HCT116 (cell line): ENCODE results near the gene MXI1. TPM values are rescaled to one million over a fixed set of nuclear protein-coding genes. Genes with fewer than 3 reads are reported as not detected.

Source experiments
- ATAC-seq: fragments of 200-7000 bp; cut with Tn5 transposase; 2 replicates; pipeline ENCODE4 v1.9.1; 2020; ENCODE audit warnings: mild to moderate bottlenecking, moderate library complexity
- BruUV-seq: library from RNA; stranded (reverse); fragments of 400-500 nt; replicated peaks from 2 replicates; lab custom pipeline; 2021; lab: Mats Ljungman, UMichigan
- CTCF ChIA-PET: fragments of 300-600 bp; sonication (Branson Sonifier 250); formaldehyde crosslinking; loops from one replicate; lab custom pipeline; 2021; ENCODE audit warnings: antibody characterized with exemption; lab: Charles Lee
- POLR2A ChIA-PET: fragments of 300-600, 350-600 bp; sonication (Branson Sonifier 250); formaldehyde crosslinking; loops from one replicate; lab custom pipeline; 2021; ENCODE audit warnings: antibody characterized with exemption; lab: Charles Lee
- RAD21 ChIA-PET, 2 experiments: fragments of 300-600 bp; sonication (Branson Sonifier 250); formaldehyde crosslinking; loops; one replicate each; lab custom pipeline; 2023; ENCODE audit warnings: low total read pairs in 2 of 2; ENCODE audit not compliant: uncharacterized antibody in 2 of 2, unreplicated experiment in 2 of 2, low non-redundant PET in 1 of 2; lab: Charles Lee
- DNase-seq: peaks from one replicate; pipeline ENCODE4 v3.0.0-alpha.2; 2010; ENCODE audit warnings: low read depth, low spot score
- H2AFZ ChIP-seq: fragments of 200-600 bp; shearing (Covaris generic), sonication (generic); 2 replicates; pipeline ENCODE4 v1.6.1; 2017; ENCODE audit warnings: low read depth, mixed run types, mixed read lengths, antibody characterized with exemption, low read length; ENCODE audit not compliant: poor library complexity, severe bottlenecking
- H3K27ac ChIP-seq: 2 replicates; pipeline ENCODE4 v1.5.1; 2012; ENCODE audit warnings: low read depth, low read length
- H3K27me3 ChIP-seq: fragments of 200-600 bp; sonication (generic); 2 replicates; pipeline ENCODE4 v1.6.1; 2016; ENCODE audit warnings: mixed run types, low read length, mixed read lengths; ENCODE audit not compliant: insufficient read depth
- H3K36me3 ChIP-seq, 2 experiments: fragments of 200-500 bp in 1 of 2; fragments of 200-600 bp in 1 of 2; sonication (Bioruptor generic) in 1 of 2; sonication (generic) in 1 of 2; 2 replicates each; pipeline versions ENCODE4 v1.5.1 to v1.6.1; 2014 to 2016; ENCODE audit warnings: low read length in 2 of 2, inconsistent platforms in 1 of 2, mixed read lengths in 1 of 2, mixed run types in 1 of 2; ENCODE audit not compliant: insufficient read depth in 2 of 2, control insufficient read depth in 1 of 2
- H3K4me1 ChIP-seq, 2 experiments: fragments of 200-600 bp in 1 of 2; sonication (generic) in 1 of 2; 2 replicates each; pipeline versions ENCODE4 v1.5.1 to v1.6.1; 2012 to 2017; ENCODE audit warnings: low read length in 2 of 2, inconsistent platforms in 1 of 2, mild to moderate bottlenecking in 1 of 2, mixed read lengths in 1 of 2, mixed run types in 1 of 2, moderate library complexity in 1 of 2; ENCODE audit not compliant: insufficient read depth in 2 of 2, control insufficient read depth in 1 of 2
- H3K4me2 ChIP-seq: fragments of 200-600 bp; sonication (generic); 2 replicates; pipeline ENCODE4 v1.6.1; 2017; ENCODE audit warnings: mixed run types, low read length, mixed read lengths
- H3K4me3 ChIP-seq, 2 experiments: fragments of 200-600 bp in 1 of 2; sonication (generic) in 1 of 2; replicated peaks in 1 of 2; 2 replicates each; pipeline ENCODE4 v1.5.1; 2011 to 2016; ENCODE audit warnings: low read length in 2 of 2, control low read depth in 1 of 2, low read depth in 1 of 2, mild to moderate bottlenecking in 1 of 2, mixed read lengths in 1 of 2, mixed run types in 1 of 2
- H3K79me2 ChIP-seq: fragments of 200-600 bp; sonication (generic); 2 replicates; pipeline ENCODE4 v1.6.1; 2017; ENCODE audit warnings: mild to moderate bottlenecking, mixed run types, low read length, moderate library complexity, mixed read lengths; ENCODE audit not compliant: insufficient read depth
- H3K9ac ChIP-seq: fragments of 200-600 bp; sonication (generic); 2 replicates; pipeline ENCODE4 v1.6.1; 2016; ENCODE audit warnings: low read length, mixed read lengths
- H3K9me2 ChIP-seq: fragments of 200-600 bp; sonication (generic), shearing (Covaris generic); 2 replicates; pipeline ENCODE4 v1.6.1; 2017; ENCODE audit warnings: mixed run types, mild to moderate bottlenecking, moderate library complexity; ENCODE audit not compliant: insufficient read depth
- H3K9me3 ChIP-seq, 2 experiments: fragments of 200-500 bp in 1 of 2; fragments of 200-600 bp in 1 of 2; sonication (Bioruptor generic) in 1 of 2; sonication (generic) in 1 of 2; 2 replicates each; pipeline ENCODE4 v1.6.1; 2014 to 2017; ENCODE audit warnings: low read length in 2 of 2, mixed read lengths in 2 of 2, inconsistent platforms in 1 of 2, low read depth in 1 of 2, mild to moderate bottlenecking in 1 of 2, mixed run types in 1 of 2, moderate library complexity in 1 of 2; ENCODE audit not compliant: control insufficient read depth in 1 of 2, insufficient read depth in 1 of 2
- H4K20me1 ChIP-seq: fragments of 200-600 bp; sonication (generic), shearing (Covaris generic); 2 replicates; pipeline ENCODE4 v1.6.1; 2017; ENCODE audit warnings: mixed run types, mild to moderate bottlenecking, moderate library complexity; ENCODE audit not compliant: insufficient read depth
- CBX3 ChIP-seq: IDR thresholded peaks from 2 replicates; pipeline ENCODE4 v1.6.1; 2012; ENCODE audit warnings: low read depth
- CEBPB ChIP-seq: IDR thresholded peaks from 2 replicates; pipeline ENCODE4 v1.6.1; 2012; ENCODE audit warnings: low read depth
- EGR1 ChIP-seq: IDR thresholded peaks from 2 replicates; pipeline ENCODE4 v1.6.1; 2012; ENCODE audit warnings: low read depth
- ELF1 ChIP-seq: IDR thresholded peaks from 2 replicates; pipeline ENCODE4 v1.6.1; 2012; ENCODE audit warnings: low read depth, borderline replicate concordance
- EZH2 ChIP-seq: fragments of 200-600 bp; sonication (generic); IDR thresholded peaks from 2 replicates; pipeline ENCODE4 v1.6.1; 2017; ENCODE audit warnings: antibody characterized with exemption, mixed run types
- EZH2phosphoT487 ChIP-seq: fragments of 200-600 bp; IDR thresholded peaks from 2 replicates; pipeline ENCODE4 v1.6.1; 2018; ENCODE audit warnings: antibody characterized with exemption, borderline replicate concordance
- FOSL1 ChIP-seq: IDR thresholded peaks from 2 replicates; pipeline ENCODE4 v1.6.1; 2012; ENCODE audit warnings: low read depth
- JUND ChIP-seq: IDR thresholded peaks from 2 replicates; pipeline ENCODE4 v1.6.1; 2012
- POLR2A ChIP-seq: IDR thresholded peaks from 2 replicates; pipeline ENCODE4 v1.7.0; 2011; ENCODE audit warnings: borderline replicate concordance; ENCODE audit not compliant: insufficient read depth, insufficient read length; ENCODE audit errors: extremely low read depth
- POLR2AphosphoS5 ChIP-seq: IDR thresholded peaks from 2 replicates; pipeline ENCODE4 v1.6.1; 2011; ENCODE audit warnings: mild to moderate bottlenecking, low read depth, low read length, moderate library complexity
- RAD21 ChIP-seq: IDR thresholded peaks from 2 replicates; pipeline ENCODE4 v1.6.1; 2012; ENCODE audit warnings: low read depth, mild to moderate bottlenecking
- SRF ChIP-seq: IDR thresholded peaks from 2 replicates; pipeline ENCODE4 v1.6.1; 2012; ENCODE audit warnings: low read depth
- YY1 ChIP-seq: IDR thresholded peaks from 2 replicates; pipeline ENCODE4 v1.6.1; 2011; ENCODE audit warnings: low read length, low read depth, moderate library complexity, mild to moderate bottlenecking; ENCODE audit not compliant: insufficient replicate concordance; ENCODE audit errors: extremely low read depth
- ZFX ChIP-seq: fragments of 450-650 bp; IDR thresholded peaks from 2 replicates; pipeline ENCODE4 v1.6.1; 2017
- ZNF274 ChIP-seq: fragments of 200-500 bp; sonication (Bioruptor generic); IDR thresholded peaks from 2 replicates; pipeline ENCODE4 v1.6.1; 2014; ENCODE audit warnings: mild to moderate bottlenecking, low read depth, low read length, inconsistent platforms
- intact Hi-C: fragments of 100-400 bp; cut with micrococcal nuclease; formaldehyde crosslinking; loops from 2 replicates; pipeline ENCODE4 v1.10.0; 2022
- total RNA-seq: library from RNA; stranded (reverse); gene quantifications from one replicate; pipeline ENCODE4 v1.2.1, GENCODE V29; 2021; ENCODE audit not compliant: unreplicated experiment
- TF ChIP-seq, protein P1 (sequence below): IDR thresholded peaks from 2 replicates; pipeline ENCODE4 v1.6.1; 2012; ENCODE audit warnings: low read depth
- TF ChIP-seq, protein P2 (sequence below): IDR thresholded peaks from 2 replicates; pipeline ENCODE4 v1.6.1; 2012
- TF ChIP-seq, protein P3 (sequence below): IDR thresholded peaks from 2 replicates; pipeline ENCODE4 v1.6.1; 2012

The MXI1 gene
- total RNA-seq, 1 experiment from 2014 or later, result 57.0 TPM

DNA sequence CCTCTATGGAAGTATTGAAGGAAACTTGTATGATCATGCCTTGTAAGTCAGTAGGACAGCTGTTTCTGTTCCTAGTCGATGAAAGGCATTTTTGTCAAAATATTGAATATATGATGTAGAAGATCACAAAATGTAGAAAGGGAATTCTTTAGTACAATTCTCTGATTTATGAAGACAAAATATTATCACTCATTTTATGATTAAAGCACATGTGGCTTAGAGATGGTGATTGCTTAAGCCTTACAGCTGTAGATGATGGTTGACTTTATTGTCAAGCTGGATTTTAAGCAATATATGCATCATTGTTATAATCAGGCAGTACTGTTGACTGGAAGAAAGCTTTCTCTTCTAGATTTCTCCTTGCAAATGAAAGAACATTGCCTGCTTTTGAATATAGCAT is 26.4 kb downstream of the MXI1 start (continued):
- TF ChIP-seq JUND, result no peak
- TF ChIP-seq, protein P1, sequence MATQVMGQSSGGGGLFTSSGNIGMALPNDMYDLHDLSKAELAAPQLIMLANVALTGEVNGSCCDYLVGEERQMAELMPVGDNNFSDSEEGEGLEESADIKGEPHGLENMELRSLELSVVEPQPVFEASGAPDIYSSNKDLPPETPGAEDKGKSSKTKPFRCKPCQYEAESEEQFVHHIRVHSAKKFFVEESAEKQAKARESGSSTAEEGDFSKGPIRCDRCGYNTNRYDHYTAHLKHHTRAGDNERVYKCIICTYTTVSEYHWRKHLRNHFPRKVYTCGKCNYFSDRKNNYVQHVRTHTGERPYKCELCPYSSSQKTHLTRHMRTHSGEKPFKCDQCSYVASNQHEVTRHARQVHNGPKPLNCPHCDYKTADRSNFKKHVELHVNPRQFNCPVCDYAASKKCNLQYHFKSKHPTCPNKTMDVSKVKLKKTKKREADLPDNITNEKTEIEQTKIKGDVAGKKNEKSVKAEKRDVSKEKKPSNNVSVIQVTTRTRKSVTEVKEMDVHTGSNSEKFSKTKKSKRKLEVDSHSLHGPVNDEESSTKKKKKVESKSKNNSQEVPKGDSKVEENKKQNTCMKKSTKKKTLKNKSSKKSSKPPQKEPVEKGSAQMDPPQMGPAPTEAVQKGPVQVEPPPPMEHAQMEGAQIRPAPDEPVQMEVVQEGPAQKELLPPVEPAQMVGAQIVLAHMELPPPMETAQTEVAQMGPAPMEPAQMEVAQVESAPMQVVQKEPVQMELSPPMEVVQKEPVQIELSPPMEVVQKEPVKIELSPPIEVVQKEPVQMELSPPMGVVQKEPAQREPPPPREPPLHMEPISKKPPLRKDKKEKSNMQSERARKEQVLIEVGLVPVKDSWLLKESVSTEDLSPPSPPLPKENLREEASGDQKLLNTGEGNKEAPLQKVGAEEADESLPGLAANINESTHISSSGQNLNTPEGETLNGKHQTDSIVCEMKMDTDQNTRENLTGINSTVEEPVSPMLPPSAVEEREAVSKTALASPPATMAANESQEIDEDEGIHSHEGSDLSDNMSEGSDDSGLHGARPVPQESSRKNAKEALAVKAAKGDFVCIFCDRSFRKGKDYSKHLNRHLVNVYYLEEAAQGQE, result no peak

DNA sequence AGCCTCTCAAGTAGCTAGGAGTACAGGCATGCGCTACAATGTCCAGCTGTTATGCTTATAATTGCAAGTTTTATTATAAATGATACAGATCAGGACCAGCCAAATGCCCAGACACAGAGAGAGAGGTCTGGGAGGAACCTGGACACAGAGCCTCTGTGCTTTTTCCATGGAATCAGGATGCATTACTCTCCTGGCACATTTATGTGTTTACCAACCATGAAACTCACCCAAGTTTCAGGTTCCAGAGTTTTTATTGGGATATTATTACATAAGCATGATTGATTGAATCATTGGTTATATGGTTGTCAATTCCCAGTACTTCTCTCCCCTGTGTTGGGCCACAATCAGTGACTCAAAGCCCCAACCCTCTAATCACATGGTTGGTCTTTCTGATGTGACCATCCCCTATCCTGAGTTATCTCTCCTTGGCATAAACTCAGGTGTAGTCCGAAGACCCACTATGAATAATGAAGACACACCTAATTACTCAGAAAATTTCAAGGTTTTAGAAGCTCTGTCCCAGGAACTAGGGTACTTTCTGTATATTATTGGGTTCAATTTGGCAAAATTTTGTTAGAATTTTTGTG is 30.6 kb downstream of the MXI1 start:
- no peak overlapping the region for H3K27ac ChIP-seq
- BruUV-seq, result no TSS peak
- no peak overlapping the region for H3K4me3 ChIP-seq
- no peaks in the 10 kb centered on the region for H3K9me3 ChIP-seq
- H4K20me1 ChIP-seq, result no peaks in the 10 kb centered on the region
- no peak overlapping the region for H3K4me2 ChIP-seq
- H3K9ac ChIP-seq, result no peak overlapping the region
- no peaks in the 10 kb centered on the region for H3K9me2 ChIP-seq
- intact Hi-C loops, result no loop called here
- H3K36me3 ChIP-seq, result peaks cover 0 to 5% of the 10 kb centered on the region in 2 experiments; a peak in 1 of 4 replicates
- no peak for DNase-seq
- H3K79me2 ChIP-seq, result 0 out of 2 replicates have a peak, but pooled peaks cover 2% of the 10 kb centered on the region
- ChIA-PET POLR2A (no interaction called here), CTCF (no interaction called here), RAD21 (no interaction called here)
- TF ChIP-seq, protein P2, sequence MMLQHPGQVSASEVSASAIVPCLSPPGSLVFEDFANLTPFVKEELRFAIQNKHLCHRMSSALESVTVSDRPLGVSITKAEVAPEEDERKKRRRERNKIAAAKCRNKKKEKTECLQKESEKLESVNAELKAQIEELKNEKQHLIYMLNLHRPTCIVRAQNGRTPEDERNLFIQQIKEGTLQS, result no peak
- TF ChIP-seq POLR2AphosphoS5 (no peak), CBX3 (no peak), CEBPB (no peak), ELF1 (no peak), JUND (no peak), RAD21 (no peak), FOSL1 (no peak), POLR2A (no peak), EZH2 (no peak), ZNF274 (no peak), EGR1 (no peak), YY1 (no peak), SRF (no peak), ZFX (no peak), EZH2phosphoT487 (no peak)
- TF ChIP-seq, protein P3, sequence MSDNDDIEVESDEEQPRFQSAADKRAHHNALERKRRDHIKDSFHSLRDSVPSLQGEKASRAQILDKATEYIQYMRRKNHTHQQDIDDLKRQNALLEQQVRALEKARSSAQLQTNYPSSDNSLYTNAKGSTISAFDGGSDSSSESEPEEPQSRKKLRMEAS, result no peak
- TF ChIP-seq, protein P1, result no peak
- no peak for ATAC-seq
- H3K4me1 ChIP-seq, result no peaks in the 10 kb centered on the region
- no peak overlapping the region for H2AFZ ChIP-seq
- H3K27me3 ChIP-seq, result no peaks in the 10 kb centered on the region
